Stimulated activated CD8-positive, alpha-beta memory T cell treated with anti-CD3 and anti-CD28 coated beads, Interleukin-12 subunit alpha, Interleukin-12 subunit beta, amount 100 ng/mL, for 24 hours (primary cell): ENCODE results near the gene TAX1BP3.

Experiments
- DNase-seq: peaks from one replicate; pipeline ENCODE4 v3.0.0-alpha.2; 2020; ENCODE audit errors: extremely low read depth

The TAX1BP3 gene

DNA sequence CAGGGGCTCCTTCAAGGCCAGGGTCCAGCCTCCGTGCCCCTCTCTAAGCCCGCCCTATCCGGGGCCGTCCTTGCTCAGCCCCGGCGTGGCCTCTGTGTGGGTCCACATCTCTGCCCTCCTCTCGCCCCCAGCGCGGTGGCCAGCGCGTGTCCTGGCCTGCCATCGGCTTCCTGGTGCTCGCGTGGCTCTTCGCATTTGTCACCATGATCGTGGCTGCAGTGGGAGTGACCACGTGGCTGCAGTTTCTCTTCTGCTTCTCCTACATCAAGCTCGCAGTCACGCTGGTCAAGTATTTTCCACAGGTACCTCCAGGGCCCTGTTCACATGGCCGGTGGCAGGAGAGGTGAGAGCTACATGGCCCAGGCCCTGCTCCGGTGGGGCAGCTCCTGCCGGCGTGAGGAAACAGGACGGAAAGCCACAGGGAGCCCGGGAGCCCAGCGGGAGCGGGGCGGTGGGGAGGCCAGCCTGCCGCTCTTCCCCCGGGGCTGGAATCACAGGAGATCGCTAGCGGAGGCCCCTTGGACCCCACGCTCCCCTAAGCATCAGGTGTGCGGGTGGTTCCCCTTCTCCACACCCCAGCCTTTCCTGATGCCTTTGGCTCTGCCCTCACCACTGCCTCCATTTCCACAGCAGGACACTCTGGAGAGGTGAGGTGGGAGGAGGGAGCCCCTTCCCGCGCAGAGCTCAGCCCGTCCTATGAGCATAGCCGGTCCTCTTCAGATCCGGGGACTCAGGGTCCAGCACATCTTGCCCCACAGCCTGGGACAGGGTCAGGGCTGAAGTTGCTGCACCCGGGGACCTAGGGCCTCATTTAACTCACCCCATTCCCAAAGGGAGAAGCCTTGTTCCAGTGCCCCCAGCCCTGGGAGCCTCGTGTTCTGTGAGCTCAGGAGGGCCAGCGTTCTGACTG is 10.2 kb downstream of the TAX1BP3 start:
- DNase-seq = no peak

DNA sequence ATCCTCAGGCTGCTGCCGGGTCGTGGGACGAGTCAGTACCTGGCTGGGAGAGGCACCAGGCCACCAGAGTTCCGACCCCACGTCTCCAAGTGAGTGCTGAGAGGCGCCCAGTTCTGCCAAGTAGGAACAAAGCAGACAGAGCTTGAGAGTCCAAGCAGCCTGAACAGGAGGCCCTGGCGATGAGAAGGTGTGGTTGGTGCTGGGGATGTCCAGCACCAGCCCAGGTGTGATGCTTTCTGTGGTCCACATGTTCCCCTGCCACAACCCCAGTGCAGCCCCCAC is 10.8 kb downstream of the TAX1BP3 start:
- DNase-seq = no peak

DNA sequence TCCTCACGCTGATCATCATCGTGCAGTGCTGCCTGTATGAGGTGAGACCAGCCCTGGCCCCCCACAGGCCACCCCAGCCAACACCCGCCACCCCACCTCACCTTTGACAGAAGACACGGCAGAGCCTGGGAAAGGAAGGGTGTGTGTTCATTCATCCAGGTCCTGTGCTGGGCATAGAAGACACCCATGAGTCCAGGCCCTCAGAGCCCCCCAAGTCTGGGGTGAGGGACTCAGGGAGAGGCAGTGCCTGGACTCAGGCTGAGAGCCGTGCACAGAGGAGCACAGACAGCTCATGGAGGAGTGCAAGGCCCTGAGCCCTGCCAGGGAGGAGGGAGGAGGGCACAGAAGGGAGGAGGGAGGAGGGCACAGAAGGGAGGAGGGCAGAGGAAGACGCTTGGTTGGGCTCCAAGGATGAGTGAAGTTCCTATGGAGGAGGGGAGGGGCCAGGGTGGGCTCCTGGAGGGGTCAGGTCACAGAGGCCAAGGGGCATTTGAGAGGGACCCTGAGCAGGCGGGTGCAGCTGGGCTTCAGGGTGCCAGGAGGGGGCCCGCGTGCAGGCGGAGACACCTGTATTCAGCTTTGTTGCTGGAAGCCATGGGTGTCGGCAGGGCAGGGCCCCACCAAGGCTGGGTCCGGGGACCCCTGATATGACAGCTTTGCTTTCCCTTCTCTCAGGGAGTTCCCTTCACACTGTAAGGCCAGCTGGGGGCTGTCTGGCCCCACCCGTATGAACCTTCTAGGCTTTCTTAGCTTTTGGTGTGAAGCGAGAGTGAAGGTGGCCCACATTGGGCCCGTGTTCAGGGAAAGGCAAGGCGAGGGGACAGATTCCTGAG is 11.4 kb downstream of the TAX1BP3 start:
- DNase-seq = no peak

DNA sequence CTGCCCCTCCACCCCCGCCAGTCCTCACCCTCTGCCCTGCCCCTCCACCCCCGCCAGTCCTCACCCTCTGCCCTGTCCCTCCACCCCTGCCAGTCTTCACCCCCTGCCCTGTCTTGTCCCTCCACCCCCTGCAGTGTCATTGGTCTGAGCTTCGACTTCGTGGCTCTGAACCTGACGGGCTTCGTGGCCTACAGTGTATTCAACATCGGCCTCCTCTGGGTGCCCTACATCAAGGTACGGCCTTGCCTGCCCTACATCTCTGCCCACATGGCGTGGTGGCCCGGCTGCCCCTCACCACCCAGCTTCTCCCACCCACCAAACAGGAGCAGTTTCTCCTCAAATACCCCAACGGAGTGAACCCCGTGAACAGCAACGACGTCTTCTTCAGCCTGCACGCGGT is 12.0 kb downstream of the TAX1BP3 start:
- no peak for DNase-seq

DNA sequence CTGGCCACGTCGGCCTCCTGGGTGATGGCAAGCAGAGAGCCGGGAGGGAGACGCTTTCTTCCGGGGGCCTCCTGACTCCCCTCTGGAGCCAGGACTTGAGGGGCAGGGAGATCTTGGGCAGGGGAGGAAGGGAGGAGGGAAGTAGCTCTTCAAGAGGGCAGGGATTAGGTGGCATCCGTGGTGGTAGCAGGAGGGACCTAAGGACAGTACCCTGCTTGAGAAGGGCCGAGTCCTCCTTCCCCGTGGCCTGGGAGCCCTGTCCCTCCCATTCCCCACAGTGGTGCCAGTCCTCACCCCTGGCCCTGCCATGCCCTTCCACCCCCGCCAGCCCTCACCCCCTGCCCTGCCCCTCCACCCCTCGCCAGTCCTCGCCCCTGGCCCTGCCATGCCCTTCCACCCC is 12.6 kb downstream of the TAX1BP3 start:
- no peak for DNase-seq

DNA sequence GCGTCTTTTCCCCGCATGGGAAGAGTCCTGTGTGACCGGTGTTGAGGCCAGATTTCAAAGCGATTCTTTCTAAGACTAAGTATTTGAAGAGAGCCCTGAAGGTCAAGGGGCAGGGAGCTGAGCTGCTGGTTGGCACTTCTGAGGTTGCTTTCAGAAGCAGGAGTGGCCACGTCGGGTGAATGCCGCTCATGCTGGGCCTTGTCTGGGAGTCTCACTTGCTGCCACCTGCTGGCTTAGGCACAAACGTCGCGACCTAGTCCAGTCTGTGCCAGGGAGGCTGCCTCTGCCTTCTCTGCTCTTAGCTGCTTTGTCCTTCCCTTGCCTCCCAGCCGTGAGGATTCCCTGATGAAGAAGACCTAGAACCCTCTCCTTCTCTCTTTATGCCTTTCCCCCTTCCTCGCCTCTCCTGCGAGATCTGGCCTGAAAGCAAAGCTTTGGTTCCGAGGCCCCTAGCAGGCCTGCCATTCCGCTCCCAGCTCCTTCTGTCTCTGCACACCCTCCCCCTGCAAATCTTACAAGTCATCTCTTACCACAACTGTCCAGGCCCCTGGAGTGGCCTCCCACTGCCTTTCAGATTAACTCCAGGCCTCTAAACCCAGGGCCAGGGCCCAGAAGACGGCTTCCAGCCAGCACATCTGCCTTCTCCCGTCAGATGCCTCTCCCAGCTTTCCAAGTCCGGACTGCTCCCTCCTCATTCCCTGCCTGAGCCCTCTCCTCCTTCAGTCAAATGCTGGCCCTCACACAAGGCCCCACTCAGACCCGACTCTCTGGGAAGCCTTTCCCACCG is 20.4 kb downstream of the TAX1BP3 start:
- no peak for DNase-seq

DNA sequence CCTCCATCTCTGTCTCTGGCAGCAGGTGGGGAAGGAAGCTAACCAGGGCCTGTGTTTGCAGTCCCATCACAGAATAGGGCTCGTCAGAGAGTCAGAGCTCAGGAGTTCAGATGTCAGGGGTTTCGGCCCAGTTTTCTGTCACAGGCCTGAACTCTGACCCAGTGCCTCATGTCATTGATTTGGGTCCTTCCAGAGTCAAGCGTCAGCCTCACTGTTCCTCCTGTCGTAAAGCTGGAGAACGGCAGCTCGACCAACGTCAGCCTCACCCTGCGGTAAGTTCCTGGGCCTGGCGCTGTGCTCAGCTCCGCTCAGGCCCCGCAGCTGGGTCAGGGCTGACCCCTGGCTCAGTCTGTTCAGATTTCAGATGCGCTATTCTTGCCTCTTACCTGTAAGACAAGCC is 21.1 kb downstream of the TAX1BP3 start:
- no peak for DNase-seq

DNA sequence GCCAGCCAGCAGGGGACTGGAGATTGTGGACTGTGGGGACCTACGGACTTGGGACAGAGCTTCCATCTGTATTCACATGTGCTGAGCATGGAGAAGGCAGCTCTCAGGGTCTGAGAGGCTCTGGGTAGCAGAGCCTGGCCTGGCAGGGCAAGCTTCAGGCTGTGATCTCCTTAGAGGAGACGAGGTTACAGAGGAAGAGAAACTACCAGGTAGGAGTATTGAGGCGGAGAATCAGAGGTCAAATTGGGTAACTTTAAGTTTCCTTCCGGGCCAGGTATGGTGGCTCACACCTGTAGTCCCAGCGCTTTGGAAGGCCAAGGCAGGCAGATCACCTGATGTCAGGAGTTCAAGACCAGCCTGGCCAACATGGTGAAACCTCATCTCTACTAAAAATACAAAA is 23.1 kb downstream of the TAX1BP3 start:
- DNase-seq = no peak

DNA sequence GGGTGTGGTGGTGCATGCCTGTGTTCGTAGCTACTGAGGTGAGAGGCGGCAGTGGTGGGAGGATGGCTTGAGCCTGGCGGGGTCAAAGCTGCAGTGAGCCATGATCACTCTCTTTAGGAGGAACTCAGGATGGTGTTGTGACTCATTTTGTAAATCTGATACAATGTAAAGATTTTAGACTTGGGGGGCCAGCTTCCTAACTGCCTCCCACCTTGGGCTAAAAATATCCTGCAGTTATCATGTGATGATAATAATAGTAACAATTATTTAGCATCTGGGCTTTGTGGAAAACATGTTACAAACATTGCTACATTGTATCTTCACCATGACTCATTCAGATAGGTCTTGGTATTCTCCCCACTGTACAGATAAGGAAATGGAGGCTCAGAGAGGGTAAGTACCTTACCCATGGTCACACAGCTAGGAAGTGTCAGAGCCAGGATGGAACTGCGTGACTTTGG is 24.5 kb downstream of the TAX1BP3 start:
- no peak for DNase-seq

DNA sequence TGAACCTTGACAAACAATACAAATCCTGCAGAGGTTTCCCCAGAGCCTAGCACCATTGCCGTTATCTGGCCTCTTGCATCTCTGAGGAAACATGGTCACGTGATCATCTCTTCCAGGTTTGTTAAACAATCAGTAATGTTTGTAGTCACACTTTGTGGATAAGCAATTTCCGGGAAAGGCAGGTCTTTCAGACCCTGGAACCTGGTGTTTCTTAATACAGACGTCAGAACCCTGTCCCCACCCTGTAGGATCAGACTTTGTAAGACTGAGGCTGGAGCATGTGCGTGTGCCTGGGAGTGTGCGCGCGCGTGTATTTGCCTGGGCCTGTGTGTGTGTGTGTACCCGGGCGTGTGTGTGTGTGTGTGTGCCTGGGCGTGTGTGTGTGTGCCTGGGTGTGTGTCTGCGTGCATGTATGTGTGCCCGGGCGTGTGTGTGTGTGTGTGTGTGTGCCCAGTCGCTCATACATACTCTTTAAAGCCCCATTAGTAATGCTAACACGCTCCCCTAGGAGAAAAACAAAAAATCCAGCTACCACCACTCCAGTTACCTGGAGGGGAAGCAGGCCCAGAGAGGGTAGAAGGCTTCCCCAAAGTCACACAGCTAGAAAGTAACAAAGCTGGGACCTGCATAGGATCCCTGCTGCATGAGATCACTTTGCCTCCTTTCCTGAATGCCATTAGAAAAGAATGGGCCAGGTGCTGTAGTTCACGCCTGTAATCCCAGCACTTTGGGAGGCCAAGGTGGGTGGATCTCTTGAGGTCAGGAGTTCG is 26.5 kb downstream of the TAX1BP3 start:
- DNase-seq = no peak

DNA sequence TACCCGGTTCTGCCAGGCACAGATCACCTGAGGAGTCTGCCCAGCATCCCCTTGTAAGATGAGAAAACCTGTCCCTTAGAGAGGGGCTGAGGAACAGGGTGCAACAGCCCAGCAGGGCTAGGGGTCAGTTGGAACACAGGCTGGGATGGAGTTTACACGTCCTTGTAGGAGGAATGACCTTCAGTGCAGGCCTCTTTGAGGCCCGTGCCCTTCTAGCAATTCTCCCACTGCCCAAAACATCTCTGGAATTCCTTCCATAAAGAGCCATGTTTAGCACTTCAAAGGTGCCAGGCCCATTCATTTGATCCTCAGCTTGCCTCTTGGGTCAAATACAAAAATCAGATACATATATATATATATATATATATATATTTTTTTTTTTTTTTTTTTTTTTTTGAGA is 27.4 kb downstream of the TAX1BP3 start:
- DNase-seq = no peak

DNA sequence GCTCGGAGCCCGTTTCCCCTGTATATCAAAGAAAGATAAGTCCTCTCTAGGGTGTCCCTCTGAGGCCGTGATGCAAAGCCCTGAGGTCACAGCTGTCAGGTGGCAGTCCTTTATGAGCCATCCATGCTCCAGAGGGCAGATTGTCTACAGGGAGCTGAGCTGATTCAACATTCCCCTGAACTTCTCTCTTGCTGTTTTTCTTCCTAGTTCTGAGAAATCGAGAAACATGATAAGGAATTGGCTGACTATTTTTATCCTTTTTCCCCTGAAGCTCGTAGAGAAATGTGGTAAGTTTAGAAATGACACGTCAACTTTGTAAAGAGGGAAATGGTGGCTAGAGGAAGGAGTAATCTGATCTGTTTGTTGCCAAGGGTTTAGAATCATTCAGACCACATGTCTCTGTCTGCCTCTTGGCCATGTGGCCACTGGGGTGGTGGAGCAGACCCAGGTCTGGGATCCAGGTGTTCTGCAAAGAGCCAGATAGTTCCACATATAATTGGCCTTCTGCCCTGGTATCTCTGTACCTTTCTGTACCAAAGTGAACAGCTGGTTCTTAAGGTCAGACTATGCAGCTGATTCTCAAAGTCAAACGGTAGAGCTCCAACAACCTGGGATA is 28.3 kb downstream of the TAX1BP3 start:
- DNase-seq = no peak

DNA sequence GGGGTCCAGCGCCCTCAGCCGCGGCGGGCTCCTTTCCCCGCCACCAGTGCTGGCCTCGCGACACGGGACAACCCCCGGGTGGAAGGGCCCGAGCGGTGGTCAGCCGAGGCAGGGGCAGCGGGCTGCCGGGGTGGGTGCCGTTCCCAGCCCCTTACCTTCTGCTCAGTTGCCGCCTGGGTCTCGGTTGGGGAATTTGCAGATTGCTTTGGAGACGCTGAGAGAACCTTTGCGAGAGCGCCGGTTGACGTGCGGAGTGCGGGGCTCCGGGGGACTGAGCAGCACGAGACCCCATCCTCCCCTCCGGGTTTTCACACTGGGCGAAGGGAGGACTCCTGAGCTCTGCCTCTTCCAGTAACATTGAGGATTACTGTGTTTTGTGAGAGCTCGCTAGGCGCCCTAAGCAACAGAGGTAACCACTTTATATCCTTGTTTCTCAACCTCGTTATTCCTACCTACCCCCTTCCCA is 31.4 kb downstream of the TAX1BP3 start:
- DNase-seq = no peak

DNA sequence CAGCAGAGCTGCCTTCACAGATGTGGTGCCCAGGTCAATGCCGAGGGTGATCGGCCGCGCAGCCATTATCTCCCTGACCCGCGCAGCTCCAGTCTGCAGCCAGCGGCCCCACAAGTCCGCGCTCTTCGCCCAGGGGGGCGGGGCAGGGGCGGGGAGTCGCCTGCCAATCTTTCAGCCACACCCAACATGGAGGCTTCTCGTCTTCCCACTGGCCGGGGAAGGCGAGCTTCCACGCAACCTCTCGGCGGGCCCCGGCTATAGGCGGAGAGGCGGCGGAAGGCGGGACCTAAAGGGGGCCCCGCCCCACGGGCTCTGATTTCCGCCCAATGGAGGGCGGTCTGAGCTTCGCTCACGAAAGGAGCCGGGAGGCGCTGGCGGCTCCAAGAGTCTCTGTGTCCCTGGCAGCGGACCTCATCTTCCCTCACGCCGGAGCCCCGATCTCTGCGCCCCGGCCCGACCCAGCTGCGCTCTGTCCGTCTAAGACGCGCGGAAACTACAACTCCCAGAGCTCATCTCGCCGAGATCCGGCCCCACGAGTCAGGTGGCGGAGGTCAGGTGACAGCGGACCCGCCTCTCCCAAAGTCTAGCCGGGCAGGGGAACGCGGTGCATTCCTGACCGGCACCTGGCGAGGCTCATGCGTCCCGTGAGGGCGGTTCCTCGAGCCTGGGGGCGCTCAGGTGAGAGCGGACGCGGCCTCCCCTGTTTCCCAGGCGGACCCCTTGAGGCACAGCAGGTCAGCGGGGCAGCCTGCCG is 32.0 kb downstream of the TAX1BP3 start, which contains the start of the genes CTNS and SHPK:
CTNS (plus strand) TSS at position 607 of the 754 bp plus-strand sequence. CDS start 3,447 bp downstream, outside the sequence.
SHPK (minus strand) TSS at position 97 of the 754 bp plus-strand sequence; CDS start at position 66, 31 bp downstream.
- DNase-seq = peak; percentile 84

DNA sequence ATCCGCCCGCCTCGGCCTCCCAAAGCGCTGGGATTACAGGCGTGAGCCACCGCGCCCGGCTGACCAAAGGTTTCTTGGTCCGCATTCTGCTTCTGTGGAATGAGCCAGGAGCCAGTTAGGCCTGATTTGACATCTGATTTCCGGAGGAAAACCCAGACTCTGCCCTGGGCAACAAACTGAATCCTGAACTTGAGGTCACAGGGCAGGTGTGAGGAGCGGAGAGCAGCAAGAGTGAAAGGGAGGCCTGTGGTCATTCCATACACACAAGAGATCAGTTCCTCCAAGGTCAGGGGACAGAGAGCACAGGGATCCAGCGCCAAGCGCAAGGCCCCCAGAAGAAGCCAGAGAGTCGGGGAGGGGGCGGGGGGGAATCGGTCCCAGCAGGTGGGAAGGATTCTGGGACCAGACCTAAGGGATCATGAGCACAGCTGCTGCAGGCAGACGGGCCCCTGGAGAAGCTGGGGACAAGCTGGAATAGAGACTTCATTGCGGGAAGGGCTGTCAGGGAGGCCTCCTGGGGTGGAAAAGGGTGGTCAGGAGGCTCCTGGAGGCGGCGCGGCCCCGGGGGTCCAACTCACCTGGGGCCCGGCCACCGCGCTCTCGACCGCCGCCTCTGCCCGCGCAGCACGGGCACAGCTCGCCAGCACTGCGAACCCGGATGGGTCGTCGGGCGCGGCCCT is 32.8 kb downstream of the TAX1BP3 start:
- no peak for DNase-seq

DNA sequence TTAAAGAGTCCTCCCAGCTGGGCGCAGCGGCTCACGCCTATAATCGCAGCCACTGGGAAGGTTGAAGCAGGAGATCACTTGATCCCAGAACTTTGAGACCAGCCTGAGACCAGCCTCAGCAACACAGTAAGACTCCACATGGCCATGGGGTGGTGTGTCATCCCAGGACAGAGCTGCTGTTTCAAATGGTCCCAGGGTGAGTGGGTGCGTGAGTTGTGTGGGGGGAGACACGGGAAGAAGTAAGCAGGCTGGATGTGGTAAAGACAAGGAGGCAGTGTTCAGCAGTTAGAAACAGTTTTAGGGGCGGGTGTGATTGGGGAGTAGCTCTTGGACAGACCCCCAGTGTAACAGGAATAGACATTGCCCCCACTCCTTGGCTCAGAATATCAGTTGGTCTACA is 36.1 kb downstream of the TAX1BP3 start:
- DNase-seq = no peak

DNA sequence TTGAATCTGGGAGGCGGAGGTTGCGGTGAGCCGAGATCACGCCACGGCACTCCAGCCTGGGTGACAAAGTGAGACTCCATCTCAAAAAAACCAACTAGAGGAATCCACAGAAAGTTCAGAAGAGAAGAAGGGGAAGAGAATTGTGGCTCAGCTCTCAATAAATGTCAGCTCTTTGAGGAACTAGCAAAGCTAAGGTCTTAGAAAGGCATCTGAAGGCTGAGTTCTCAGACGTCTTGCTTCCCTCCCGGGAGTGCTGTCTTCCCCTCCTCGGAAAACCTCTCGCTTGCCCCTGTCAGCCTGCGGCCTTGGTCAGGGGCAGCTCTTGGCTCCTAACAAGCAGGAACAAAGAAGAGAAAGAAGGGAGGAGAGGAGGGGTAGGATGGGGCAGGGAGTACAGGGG is 37.6 kb downstream of the TAX1BP3 start:
- no peak for DNase-seq

DNA sequence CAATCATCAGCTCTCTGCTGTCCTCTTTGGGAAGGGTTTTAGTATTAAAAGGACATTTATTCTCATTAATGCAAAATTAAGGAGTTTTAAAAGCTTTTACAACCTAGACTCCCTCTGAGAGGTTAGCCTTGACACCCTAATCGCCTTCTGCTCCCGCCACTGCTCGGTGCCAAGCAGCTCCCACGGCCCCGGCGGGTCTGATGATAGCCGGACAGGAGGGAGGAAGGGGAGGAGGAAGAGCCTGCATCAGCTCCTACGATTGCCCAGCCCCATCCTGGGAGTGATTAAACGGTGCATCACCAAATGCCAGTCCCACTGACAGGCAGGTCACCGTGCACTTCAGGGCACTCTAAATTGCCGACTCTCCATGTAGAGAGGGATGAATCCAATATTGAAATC is 40.6 kb downstream of the TAX1BP3 start:
- DNase-seq = no peak
